ENCODE measurements around the gene PBX1. TPM values are rescaled to one million over a fixed set of nuclear protein-coding genes. Genes with fewer than 3 reads are reported as not detected.

Gene PBX1
- total RNA-seq, 2 donors from 2014 or later = 0.22 to 0.53 TPM

- Mint-ChIP-seq H3K27ac (no peak overlapping the region), H3K4me1 (no peaks in the 10 kb centered on the region), H3K9me3 (no peaks in the 10 kb centered on the region), H3K27me3 (no peaks in the 10 kb centered on the region), H3K4me3 (no peak overlapping the region), H3K36me3 (ENCODE audit: low read depth) (no peaks in the 10 kb centered on the region)
- no peak for ATAC-seq (replicated peaks)
These were observed 17.6 kb downstream of the PBX1 start for GRCh38 chr1:164576291-164577271.

GRCh38 chr1:164577291-164577690 lies 18.3 kb downstream of the PBX1 start:
- no peaks in the 10 kb centered on the region for H3K36me3 Mint-ChIP-seq (ENCODE audit: low read depth)
- no peak for ATAC-seq (replicated peaks)

DNA sequence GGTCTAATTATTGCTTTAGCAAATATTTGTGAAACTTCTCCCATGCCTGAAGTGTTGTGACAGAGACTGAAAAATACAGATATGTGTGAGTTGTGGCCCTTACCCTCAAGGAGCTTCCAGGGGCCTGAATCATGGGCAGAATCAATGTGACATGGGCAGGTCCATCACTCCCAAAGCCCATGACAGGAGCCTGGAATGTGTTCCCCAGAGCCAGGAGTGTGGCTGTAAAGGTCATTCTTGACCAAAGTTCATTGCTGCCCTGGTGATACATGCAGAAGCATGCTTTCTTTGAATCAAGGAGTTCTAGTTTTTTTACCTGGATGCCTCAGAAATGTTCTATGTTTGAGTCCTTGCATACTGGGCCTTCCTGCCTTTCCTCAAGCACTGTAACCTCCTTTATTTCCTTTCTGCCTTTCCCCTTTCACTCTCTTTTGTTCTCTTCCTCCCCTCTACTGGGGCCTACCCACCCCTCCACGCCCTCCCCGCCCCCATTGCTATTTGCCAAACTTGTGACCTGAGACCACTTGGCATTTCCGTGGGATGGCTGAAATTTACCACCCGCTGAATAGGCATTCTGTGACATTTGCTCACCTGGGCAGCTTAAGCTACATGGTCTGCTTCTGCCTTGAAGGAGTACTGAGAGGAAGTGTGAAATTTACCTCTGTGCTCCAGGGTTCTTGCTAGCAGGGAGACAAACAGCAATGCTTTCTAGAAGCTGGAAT lies 19.7 kb downstream of the PBX1 start:
- Mint-ChIP-seq H3K27ac (no peak overlapping the region), H3K4me1 (no peaks in the 10 kb centered on the region), H3K27me3 (no peaks in the 10 kb centered on the region), H3K36me3 (ENCODE audit: low read depth) (no peaks in the 10 kb centered on the region), H3K9me3 (no peaks in the 10 kb centered on the region), H3K4me3 (no peak overlapping the region)
- no peak for ATAC-seq (replicated peaks)

More at GRCh38 chr1:164577291-164577690, 18.3 kb downstream of the PBX1 start:
- H3K27ac Mint-ChIP-seq = no peak overlapping the region
- H3K4me1 Mint-ChIP-seq = no peaks in the 10 kb centered on the region
- no peaks in the 10 kb centered on the region for H3K27me3 Mint-ChIP-seq
- no peak overlapping the region for H3K4me3 Mint-ChIP-seq
- H3K9me3 Mint-ChIP-seq = no peaks in the 10 kb centered on the region

- no peak overlapping the region for H3K27ac Mint-ChIP-seq
- no peaks in the 10 kb centered on the region for H3K27me3 Mint-ChIP-seq
- H3K4me3 Mint-ChIP-seq = no peak overlapping the region
- no peaks in the 10 kb centered on the region for H3K36me3 Mint-ChIP-seq (ENCODE audit: low read depth)
- no peaks in the 10 kb centered on the region for H3K4me1 Mint-ChIP-seq
- ATAC-seq (replicated peaks) = no peak
- H3K9me3 Mint-ChIP-seq = no peaks in the 10 kb centered on the region
These were observed 20.4 kb downstream of the PBX1 start for GRCh38 chr1:164579381-164579780.

- no peak for ATAC-seq (replicated peaks)
- Mint-ChIP-seq H3K27me3 (no peaks in the 10 kb centered on the region), H3K36me3 (ENCODE audit: low read depth) (no peaks in the 10 kb centered on the region), H3K4me3 (no peak overlapping the region), H3K4me1 (no peaks in the 10 kb centered on the region), H3K27ac (no peak overlapping the region), H3K9me3 (no peaks in the 10 kb centered on the region)
These were observed 22.8 kb downstream of the PBX1 start for GRCh38 chr1:164581762-164582161.

- no peak for ATAC-seq (replicated peaks)
- Mint-ChIP-seq H3K27ac (no peak overlapping the region), H3K36me3 (ENCODE audit: low read depth) (no peaks in the 10 kb centered on the region), H3K4me1 (no peaks in the 10 kb centered on the region), H3K4me3 (no peak overlapping the region), H3K27me3 (peaks cover 7% of the 10 kb centered on the region), H3K9me3 (peaks cover 4% of the 10 kb centered on the region)
These were observed 24.2 kb downstream of the PBX1 start for GRCh38 chr1:164583196-164583595.

GRCh38 chr1:164583835-164584539 lies 25.0 kb downstream of the PBX1 start:
- Mint-ChIP-seq H3K27me3 (peaks cover 8% of the 10 kb centered on the region), H3K9me3 (peaks cover 4% of the 10 kb centered on the region), H3K4me1 (no peaks in the 10 kb centered on the region), H3K4me3 (no peak overlapping the region), H3K27ac (no peak overlapping the region), H3K36me3 (ENCODE audit: low read depth) (no peaks in the 10 kb centered on the region)
- ATAC-seq (replicated peaks) = no peak

DNA sequence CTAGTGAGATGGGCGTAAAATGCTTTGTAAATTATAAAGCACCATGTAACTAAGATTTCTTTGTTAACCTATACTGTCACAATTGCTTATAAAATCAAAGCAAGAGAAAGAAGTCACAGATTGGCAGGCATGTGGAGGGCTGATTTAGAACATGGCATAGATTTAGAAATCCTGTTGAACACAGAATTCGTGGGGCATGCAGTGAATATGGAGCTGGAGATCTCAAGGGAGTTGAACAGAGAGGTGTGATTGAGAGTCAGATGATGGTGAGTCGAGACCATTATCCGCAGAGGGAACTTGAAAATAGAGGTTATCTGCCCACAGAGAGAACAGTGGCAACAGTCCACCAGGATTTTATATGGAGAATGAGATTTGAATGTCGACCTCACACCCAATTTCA lies 27.6 kb downstream of the PBX1 start:
- Mint-ChIP-seq H3K4me3 (no peak overlapping the region), H3K27me3 (peaks cover 8% of the 10 kb centered on the region), H3K4me1 (no peaks in the 10 kb centered on the region), H3K27ac (no peak overlapping the region), H3K36me3 (ENCODE audit: low read depth) (no peaks in the 10 kb centered on the region), H3K9me3 (peaks cover 4% of the 10 kb centered on the region)
- no peak for ATAC-seq (replicated peaks)

DNA sequence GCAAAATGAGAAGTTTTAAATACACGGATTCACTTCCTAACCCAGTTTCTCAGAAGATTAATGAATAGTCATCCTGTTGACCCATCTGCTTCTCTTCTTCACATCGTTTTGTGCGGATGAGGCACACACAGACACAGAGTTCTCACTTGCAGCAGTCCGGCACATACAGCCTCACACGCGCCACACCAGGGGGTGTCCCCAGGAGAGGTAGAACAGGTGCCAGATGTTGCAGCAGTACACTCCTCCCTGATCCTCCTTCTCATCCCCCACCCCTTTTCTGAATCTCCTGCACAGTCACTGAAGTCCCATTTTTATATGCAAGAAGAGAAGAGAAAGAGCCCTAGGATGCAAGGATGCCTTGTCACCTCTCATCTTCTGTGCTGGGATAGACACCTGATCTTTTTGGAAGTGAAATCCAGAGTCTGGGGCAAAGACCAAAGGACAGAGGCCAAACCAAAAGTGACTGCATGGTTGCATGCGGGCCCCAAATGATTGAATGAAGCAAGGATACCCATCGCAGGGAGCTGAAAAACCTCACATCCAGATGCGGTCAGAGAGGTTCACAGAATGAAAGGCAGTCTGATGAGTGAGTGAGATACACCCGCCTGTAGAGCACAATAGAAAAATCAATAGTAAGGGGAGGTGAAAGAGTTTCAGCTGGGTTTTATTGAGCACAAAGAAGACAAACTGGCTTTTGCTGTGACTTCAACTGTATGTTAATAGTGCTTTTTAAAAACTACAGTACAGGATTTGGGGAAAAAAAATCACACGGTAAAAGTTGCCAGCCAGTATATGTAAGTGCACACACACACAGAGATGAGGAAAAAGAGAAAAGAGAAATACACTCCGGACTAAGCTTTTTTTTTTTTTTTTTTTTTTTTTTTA lies 28.9 kb downstream of the PBX1 start:
- Mint-ChIP-seq H3K4me1 (no peaks in the 10 kb centered on the region), H3K27ac (no peak overlapping the region), H3K4me3 (no peak overlapping the region), H3K27me3 (peaks cover 8% of the 10 kb centered on the region), H3K9me3 (peaks cover 4% of the 10 kb centered on the region), H3K36me3 (ENCODE audit: low read depth) (no peaks in the 10 kb centered on the region)
- no peak for ATAC-seq (replicated peaks)

GRCh38 chr1:164588516-164589341 lies 29.7 kb downstream of the PBX1 start:
- peaks cover 8% of the 10 kb centered on the region for H3K27me3 Mint-ChIP-seq
- H3K27ac Mint-ChIP-seq = no peak overlapping the region
- no peak for ATAC-seq (replicated peaks)
- no peak overlapping the region for H3K4me3 Mint-ChIP-seq
- H3K36me3 Mint-ChIP-seq (ENCODE audit: low read depth) = no peaks in the 10 kb centered on the region
- no peaks in the 10 kb centered on the region for H3K4me1 Mint-ChIP-seq
- H3K9me3 Mint-ChIP-seq = peaks cover 4% of the 10 kb centered on the region

DNA sequence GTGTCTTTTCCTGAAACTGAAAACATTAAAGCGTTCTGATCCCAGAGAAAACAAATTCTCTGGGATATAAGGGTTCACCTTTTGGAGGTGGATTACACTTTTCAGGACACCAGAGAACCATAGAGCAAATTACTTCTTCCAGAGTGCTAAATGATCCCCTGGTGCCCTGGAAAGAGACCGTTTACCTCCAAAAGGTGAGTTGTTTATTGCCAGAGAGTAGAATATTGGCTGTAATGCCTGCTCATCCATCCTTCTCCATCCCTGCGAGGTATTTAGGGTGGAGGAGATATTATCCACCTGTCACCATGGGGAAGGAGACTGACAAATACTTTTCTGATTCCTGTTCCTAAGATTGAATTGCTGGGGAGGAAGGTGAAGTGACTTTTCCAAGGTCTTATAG lies 30.4 kb downstream of the PBX1 start:
- Mint-ChIP-seq H3K27me3 (peaks cover 8% of the 10 kb centered on the region), H3K9me3 (peaks cover 4% of the 10 kb centered on the region), H3K4me1 (no peaks in the 10 kb centered on the region), H3K27ac (no peak overlapping the region), H3K36me3 (ENCODE audit: low read depth) (no peaks in the 10 kb centered on the region), H3K4me3 (no peak overlapping the region)
- ATAC-seq (replicated peaks) = no peak

- H3K4me3 Mint-ChIP-seq = no peak overlapping the region
- no peaks in the 10 kb centered on the region for H3K36me3 Mint-ChIP-seq (ENCODE audit: low read depth)
- no peak for ATAC-seq (replicated peaks)
- H3K4me1 Mint-ChIP-seq = no peaks in the 10 kb centered on the region
- no peak overlapping the region for H3K27ac Mint-ChIP-seq
- peaks cover 8% of the 10 kb centered on the region for H3K27me3 Mint-ChIP-seq
- H3K9me3 Mint-ChIP-seq = peaks cover 4% of the 10 kb centered on the region
These were observed 31.1 kb downstream of the PBX1 start for GRCh38 chr1:164589961-164590507.

DNA sequence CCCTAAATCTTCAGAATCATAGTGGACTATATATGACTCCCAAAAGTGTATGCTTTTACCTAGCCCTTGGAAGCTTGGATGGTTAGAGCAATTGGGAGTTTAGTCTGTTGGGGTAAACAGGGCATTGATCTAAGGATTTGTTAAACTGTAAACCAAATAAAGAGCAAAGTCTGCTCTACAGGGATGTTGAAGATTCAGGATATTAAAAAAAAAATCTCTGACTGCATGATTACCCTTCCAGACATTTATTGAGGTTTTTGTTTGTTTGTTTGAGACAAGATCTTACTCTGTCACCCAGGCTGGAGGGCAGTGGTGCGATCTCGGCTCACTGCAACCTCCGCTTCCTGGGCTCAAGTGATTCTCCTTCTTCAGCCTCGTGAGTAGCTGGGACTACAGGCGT lies 31.6 kb downstream of the PBX1 start:
- H3K4me1 Mint-ChIP-seq = no peaks in the 10 kb centered on the region
- no peak for ATAC-seq (replicated peaks)
- no peak overlapping the region for H3K27ac Mint-ChIP-seq
- no peaks in the 10 kb centered on the region for H3K36me3 Mint-ChIP-seq (ENCODE audit: low read depth)
- peaks cover 8% of the 10 kb centered on the region for H3K27me3 Mint-ChIP-seq
- no peak overlapping the region for H3K4me3 Mint-ChIP-seq
- peaks cover 4% of the 10 kb centered on the region for H3K9me3 Mint-ChIP-seq

Data from activated T-helper 17 cell treated with anti-CD3 and anti-CD28 coated beads, Interleukin-2, amount 50 U/mL, for 72 hours (primary cell).